ENCODE measurements around the gene SSX2IP. TPM values are rescaled to one million over a fixed set of nuclear protein-coding genes. Genes with fewer than 3 reads are reported as not detected.
"Not testable (repeated sequence)": the region's sequence is repeated elsewhere in the genome, so short reads cannot be mapped to it uniquely, and the experiment has no call there.

SSX2IP gene
- total RNA-seq, 1 donor: 13.4 TPM

- peak; percentile 91 for DNase-seq (ENCODE audit: low read depth)
- TF ChIP-seq CTCF (IDR thresholded peaks at IDR 0.05; ENCODE audit: insufficient read depth, low read depth, low read length): peak; percentile 67
- H3K4me3 ChIP-seq (ENCODE audit: low read depth, low read length): peak overlapping the region; percentile 34
Observed at GRCh38 chr1:84603941-84604830, 86.1 kb downstream of the SSX2IP start.

GRCh38 chr1:84603223-84603622 is 87.0 kb downstream of the SSX2IP start:
- peak; percentile 70 for DNase-seq (ENCODE audit: low read depth)
- TF ChIP-seq CTCF (IDR thresholded peaks at IDR 0.05; ENCODE audit: insufficient read depth, low read depth, low read length): no peak
- peak overlapping the region; percentile 34 for H3K4me3 ChIP-seq (ENCODE audit: low read depth, low read length)

GRCh38 chr1:84600796-84601195 is 89.5 kb downstream of the SSX2IP start:
- DNase-seq (ENCODE audit: low read depth): no peak
- no peak overlapping the region for H3K4me3 ChIP-seq (ENCODE audit: low read depth, low read length)
- no peak for TF ChIP-seq CTCF (IDR thresholded peaks at IDR 0.05; ENCODE audit: insufficient read depth, low read depth, low read length)

- TF ChIP-seq CTCF (IDR thresholded peaks at IDR 0.05; ENCODE audit: insufficient read depth, low read depth, low read length): no peak
- no peak overlapping the region for H3K4me3 ChIP-seq (ENCODE audit: low read depth, low read length)
- peak; percentile 83 for DNase-seq (ENCODE audit: low read depth)
Observed at GRCh38 chr1:84598846-84599741, 91.2 kb downstream of the SSX2IP start.

- DNase-seq (ENCODE audit: low read depth): peak; percentile 73
- H3K4me3 ChIP-seq (ENCODE audit: low read depth, low read length): no peak overlapping the region
- TF ChIP-seq CTCF (IDR thresholded peaks at IDR 0.05; ENCODE audit: insufficient read depth, low read depth, low read length): no peak
Observed at GRCh38 chr1:84598418-84598817, 91.8 kb downstream of the SSX2IP start.

- no peak for TF ChIP-seq CTCF (IDR thresholded peaks at IDR 0.05; ENCODE audit: insufficient read depth, low read depth, low read length)
- DNase-seq (ENCODE audit: low read depth): no peak
- no peak overlapping the region for H3K4me3 ChIP-seq (ENCODE audit: low read depth, low read length)
Observed at GRCh38 chr1:84597011-84597410, 93.2 kb downstream of the SSX2IP start.

- H3K4me3 ChIP-seq (ENCODE audit: low read depth, low read length); DNase-seq (ENCODE audit: low read depth): not testable (repeated sequence)
Observed at GRCh38 chr1:84594959-84595358, 95.3 kb downstream of the SSX2IP start.
